ENCODE measurements around the gene ICOS. TPM values are rescaled to one million over a fixed set of nuclear protein-coding genes. Genes with fewer than 3 reads are reported as not detected.

The ICOS gene
- total RNA-seq, 1 experiment from 2014 or later: 0.18 TPM

DNA sequence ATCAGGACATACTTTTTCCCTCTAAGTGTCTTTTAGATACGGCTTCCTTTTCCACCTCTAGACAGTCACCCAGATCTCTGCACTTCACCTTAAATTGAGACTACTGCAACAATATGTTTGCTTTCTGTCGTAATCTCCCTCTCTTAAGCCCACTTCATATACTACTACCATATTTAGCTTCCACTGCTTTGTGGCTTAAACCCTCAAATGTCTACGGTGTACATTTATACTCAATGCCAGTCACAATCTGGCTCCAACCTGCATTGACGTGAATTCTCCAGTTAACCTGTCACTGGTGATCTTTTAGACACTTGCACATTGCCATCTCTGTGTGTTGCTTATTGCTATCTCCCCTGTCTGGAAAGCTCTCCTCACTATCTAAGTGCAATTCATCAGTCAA is 56.4 kb downstream of the ICOS start:
- Histone ChIP-seq H3K9me3 (ENCODE audit: control insufficient read depth, insufficient read depth, low read depth, low read length) (no peaks in the 10 kb centered on the region), H3K4me1 (ENCODE audit: control insufficient read depth, insufficient read depth, low read length) (no peaks in the 10 kb centered on the region), H3K27ac (ENCODE audit: low read length) (no peak overlapping the region), H3K27me3 (ENCODE audit: control insufficient read depth, insufficient read depth, low read length) (peaks cover 3% of the 10 kb centered on the region), H3K4me3 (ENCODE audit: low read depth in 2 of 2, low read length in 2 of 2) (no peak overlapping the region), H3K36me3 (ENCODE audit: control insufficient read depth, insufficient read depth, low read length) (no peaks in the 10 kb centered on the region)
- no peak for ATAC-seq
- CTCF ChIA-PET: no interaction called here
- no peak for DNase-seq (ENCODE audit: low read depth, low spot score)
- TF ChIP-seq SIN3A (IDR thresholded peaks at IDR 0.05; ENCODE audit: borderline replicate concordance, insufficient read depth, low read depth, low read length) (no peak), POLR2AphosphoS5 (IDR thresholded peaks at IDR 0.05; ENCODE audit: low read depth, low read length) (no peak), TCF7L2 (IDR thresholded peaks at IDR 0.05; ENCODE audit: low read depth, low read length) (no peak)
- TF ChIP-seq, protein P1, sequence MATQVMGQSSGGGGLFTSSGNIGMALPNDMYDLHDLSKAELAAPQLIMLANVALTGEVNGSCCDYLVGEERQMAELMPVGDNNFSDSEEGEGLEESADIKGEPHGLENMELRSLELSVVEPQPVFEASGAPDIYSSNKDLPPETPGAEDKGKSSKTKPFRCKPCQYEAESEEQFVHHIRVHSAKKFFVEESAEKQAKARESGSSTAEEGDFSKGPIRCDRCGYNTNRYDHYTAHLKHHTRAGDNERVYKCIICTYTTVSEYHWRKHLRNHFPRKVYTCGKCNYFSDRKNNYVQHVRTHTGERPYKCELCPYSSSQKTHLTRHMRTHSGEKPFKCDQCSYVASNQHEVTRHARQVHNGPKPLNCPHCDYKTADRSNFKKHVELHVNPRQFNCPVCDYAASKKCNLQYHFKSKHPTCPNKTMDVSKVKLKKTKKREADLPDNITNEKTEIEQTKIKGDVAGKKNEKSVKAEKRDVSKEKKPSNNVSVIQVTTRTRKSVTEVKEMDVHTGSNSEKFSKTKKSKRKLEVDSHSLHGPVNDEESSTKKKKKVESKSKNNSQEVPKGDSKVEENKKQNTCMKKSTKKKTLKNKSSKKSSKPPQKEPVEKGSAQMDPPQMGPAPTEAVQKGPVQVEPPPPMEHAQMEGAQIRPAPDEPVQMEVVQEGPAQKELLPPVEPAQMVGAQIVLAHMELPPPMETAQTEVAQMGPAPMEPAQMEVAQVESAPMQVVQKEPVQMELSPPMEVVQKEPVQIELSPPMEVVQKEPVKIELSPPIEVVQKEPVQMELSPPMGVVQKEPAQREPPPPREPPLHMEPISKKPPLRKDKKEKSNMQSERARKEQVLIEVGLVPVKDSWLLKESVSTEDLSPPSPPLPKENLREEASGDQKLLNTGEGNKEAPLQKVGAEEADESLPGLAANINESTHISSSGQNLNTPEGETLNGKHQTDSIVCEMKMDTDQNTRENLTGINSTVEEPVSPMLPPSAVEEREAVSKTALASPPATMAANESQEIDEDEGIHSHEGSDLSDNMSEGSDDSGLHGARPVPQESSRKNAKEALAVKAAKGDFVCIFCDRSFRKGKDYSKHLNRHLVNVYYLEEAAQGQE (IDR thresholded peaks at IDR 0.05; ENCODE audit: insufficient read depth in 1 of 2, low read depth in 2 of 2, low read length in 1 of 2): no peak
- TF ChIP-seq, protein P2, sequence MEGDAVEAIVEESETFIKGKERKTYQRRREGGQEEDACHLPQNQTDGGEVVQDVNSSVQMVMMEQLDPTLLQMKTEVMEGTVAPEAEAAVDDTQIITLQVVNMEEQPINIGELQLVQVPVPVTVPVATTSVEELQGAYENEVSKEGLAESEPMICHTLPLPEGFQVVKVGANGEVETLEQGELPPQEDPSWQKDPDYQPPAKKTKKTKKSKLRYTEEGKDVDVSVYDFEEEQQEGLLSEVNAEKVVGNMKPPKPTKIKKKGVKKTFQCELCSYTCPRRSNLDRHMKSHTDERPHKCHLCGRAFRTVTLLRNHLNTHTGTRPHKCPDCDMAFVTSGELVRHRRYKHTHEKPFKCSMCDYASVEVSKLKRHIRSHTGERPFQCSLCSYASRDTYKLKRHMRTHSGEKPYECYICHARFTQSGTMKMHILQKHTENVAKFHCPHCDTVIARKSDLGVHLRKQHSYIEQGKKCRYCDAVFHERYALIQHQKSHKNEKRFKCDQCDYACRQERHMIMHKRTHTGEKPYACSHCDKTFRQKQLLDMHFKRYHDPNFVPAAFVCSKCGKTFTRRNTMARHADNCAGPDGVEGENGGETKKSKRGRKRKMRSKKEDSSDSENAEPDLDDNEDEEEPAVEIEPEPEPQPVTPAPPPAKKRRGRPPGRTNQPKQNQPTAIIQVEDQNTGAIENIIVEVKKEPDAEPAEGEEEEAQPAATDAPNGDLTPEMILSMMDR (IDR thresholded peaks at IDR 0.05): no peak
- POLR2A ChIA-PET: no interaction called here
- intact Hi-C loops (cut with micrococcal nuclease; ENCODE audit: unreplicated experiment) (no loop called here), in situ Hi-C loops (cut with HindIII; ENCODE audit: low pct_unique_long_range_greater_than_20kb, low sequenced_read_pairs) (no loop called here)
- BruUV-seq (replicated peaks): no TSS peak

DNA sequence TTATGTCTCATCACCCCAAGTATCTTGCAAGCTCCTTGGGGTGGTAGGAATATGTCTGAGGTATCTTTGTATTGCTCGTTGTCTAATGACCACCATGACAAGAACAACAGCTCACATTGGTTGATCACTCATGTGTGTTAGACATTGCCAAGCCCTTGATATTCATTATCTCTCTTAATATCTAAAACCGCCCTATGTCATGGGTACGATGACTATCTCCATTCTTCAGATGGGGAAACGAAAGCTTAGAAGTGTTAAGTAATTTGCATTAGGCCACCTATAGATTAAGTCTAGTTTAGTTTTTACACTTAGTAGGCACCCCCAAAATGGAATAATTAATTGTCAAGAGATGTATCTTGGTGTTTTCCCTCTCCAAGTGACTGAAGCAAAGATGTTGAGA is 57.0 kb downstream of the ICOS start:
- POLR2A ChIA-PET: no interaction called here
- in situ Hi-C loops (cut with HindIII; ENCODE audit: low pct_unique_long_range_greater_than_20kb, low sequenced_read_pairs) (no loop called here), intact Hi-C loops (cut with micrococcal nuclease; ENCODE audit: unreplicated experiment) (no loop called here)
- H3K27me3 ChIP-seq (ENCODE audit: control insufficient read depth, insufficient read depth, low read length): peaks cover 2% of the 10 kb centered on the region
- H3K27ac ChIP-seq (ENCODE audit: low read length): no peak overlapping the region
- BruUV-seq (replicated peaks): no TSS peak
- ATAC-seq (no peak), DNase-seq (ENCODE audit: low read depth, low spot score) (no peak)
- no peak overlapping the region for H3K4me3 ChIP-seq (ENCODE audit: low read depth in 2 of 2, low read length in 2 of 2)
- no peaks in the 10 kb centered on the region for H3K4me1 ChIP-seq (ENCODE audit: control insufficient read depth, insufficient read depth, low read length)
- CTCF ChIA-PET: no interaction called here
- TF ChIP-seq, protein P1 (IDR thresholded peaks at IDR 0.05; ENCODE audit: insufficient read depth in 1 of 2, low read depth in 2 of 2, low read length in 1 of 2): no peak
- no peaks in the 10 kb centered on the region for H3K9me3 ChIP-seq (ENCODE audit: control insufficient read depth, insufficient read depth, low read depth, low read length)
- no peaks in the 10 kb centered on the region for H3K36me3 ChIP-seq (ENCODE audit: control insufficient read depth, insufficient read depth, low read length)
